ENCODE results near the gene SETD5. TPM values are rescaled to one million over a fixed set of nuclear protein-coding genes. Genes with fewer than 3 reads are reported as not detected.

The SETD5 gene
- total RNA-seq, 2 donors from 2014 or later, result 158 to 173 TPM

DNA sequence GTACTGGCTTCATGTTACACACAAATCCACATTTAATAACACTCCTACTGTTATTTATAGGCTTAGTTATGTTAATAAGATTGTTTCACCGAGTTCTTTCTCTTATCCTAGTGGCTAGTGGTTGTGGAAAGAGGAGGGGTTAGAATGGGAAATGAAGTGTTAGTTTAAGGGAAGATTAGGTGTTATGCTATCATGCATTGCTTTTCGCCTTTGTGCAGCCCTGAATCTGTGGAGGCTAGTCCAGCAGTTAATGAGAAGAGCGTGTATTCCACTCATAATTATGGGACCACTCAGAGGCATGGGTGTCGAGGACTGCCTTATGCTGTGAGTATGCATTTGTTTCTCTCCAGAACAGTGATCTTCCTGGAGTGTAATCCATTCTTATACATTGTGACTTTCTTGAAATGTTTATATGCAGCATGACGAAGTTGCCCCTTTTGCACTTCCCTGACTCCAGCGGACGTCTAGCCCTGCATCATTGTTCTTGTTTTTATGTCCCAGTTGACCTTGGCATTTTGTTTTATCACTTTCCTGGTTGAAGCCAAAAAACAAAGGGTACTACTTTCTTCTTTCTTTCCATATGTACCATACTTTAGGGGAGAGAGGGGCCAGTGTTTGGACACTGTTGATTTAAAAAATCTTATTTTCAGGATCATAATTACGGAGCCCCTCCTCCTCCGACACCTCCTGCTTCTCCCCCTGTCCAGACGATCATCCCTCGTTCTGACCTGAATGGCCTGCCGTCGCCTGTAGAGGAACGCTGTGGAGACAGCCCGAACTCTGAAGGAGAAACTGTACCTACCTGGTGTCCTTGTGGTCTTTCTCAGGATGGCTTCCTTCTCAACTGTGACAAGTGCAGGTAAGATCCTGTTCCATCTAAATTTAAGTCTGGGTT lies 36.5 kb downstream of the SETD5 start:
- no peak overlapping the region for H3K4me3 Mint-ChIP-seq
- no peaks in the 10 kb centered on the region for H3K27me3 Mint-ChIP-seq (ENCODE audit: low read depth)
- no peaks in the 10 kb centered on the region for H3K9me3 Mint-ChIP-seq
- H3K27ac Mint-ChIP-seq, result peak overlapping the region; percentile 1
- peaks cover 6% of the 10 kb centered on the region for H3K4me1 Mint-ChIP-seq (ENCODE audit: low read depth)
- H3K36me3 Mint-ChIP-seq (ENCODE audit: insufficient read depth in 2 of 2), result peaks cover 19 to 46% of the 10 kb centered on the region in 2 donors
- ATAC-seq (replicated peaks in 1 of 2) (no peak), DNase-seq (no peak)

- ATAC-seq (replicated peaks in 1 of 2) (no peak), DNase-seq (no peak)
- Mint-ChIP-seq H3K4me3 (no peak overlapping the region), H3K4me1 (ENCODE audit: low read depth) (peaks cover 6% of the 10 kb centered on the region), H3K27ac (peak overlapping the region; percentile 74), H3K9me3 (no peaks in the 10 kb centered on the region), H3K36me3 (ENCODE audit: insufficient read depth in 2 of 2) (peaks cover 19 to 42% of the 10 kb centered on the region in 2 donors), H3K27me3 (ENCODE audit: low read depth) (no peaks in the 10 kb centered on the region)
Observed at GRCh38 chr3:9435316-9435715, 37.9 kb downstream of the SETD5 start.

- Mint-ChIP-seq H3K4me3 (no peak overlapping the region), H3K27ac (no peak overlapping the region), H3K9me3 (no peaks in the 10 kb centered on the region), H3K27me3 (ENCODE audit: low read depth) (no peaks in the 10 kb centered on the region), H3K36me3 (ENCODE audit: insufficient read depth in 2 of 2) (peaks cover 28 to 49% of the 10 kb centered on the region in 2 donors), H3K4me1 (ENCODE audit: low read depth) (peaks cover 15% of the 10 kb centered on the region)
- ATAC-seq (replicated peaks in 1 of 2) (no peak), DNase-seq (no peak)
Observed at GRCh38 chr3:9439331-9439730, 41.9 kb downstream of the SETD5 start.

DNA sequence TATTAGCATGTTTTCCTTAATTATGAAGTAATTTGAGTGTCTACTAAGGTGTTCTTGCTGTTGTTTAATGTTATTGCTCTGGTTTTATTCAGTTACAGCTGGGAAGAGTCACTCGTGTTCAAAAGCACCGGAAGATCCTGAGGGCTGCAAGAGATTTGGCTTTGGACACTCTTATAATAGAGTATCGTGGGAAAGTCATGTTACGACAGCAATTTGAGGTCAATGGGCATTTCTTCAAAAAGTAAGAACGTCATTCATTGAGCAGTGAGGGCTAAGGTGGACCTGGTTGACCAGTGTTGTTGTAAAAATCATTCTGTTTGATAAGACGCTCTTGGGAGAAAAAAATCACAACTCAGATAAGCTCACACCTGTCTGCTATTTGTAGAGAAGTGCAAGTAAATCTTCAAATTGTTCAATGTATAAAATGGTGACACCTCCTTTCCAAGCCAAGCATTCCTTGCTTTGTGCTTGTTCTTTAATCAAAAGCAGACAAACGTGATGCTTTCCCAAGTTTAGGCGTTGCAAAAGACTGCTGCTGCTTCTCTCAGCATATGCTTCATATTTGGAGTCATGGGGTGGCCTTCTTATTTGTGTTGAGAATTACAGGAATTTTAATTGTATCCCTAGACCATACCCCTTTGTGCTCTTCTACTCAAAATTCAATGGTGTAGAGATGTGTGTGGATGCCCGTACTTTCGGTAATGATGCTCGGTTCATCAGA lies 44.2 kb downstream of the SETD5 start:
- Mint-ChIP-seq H3K27ac (peak overlapping the region; percentile 50), H3K4me3 (no peak overlapping the region), H3K4me1 (ENCODE audit: low read depth) (peaks cover 9% of the 10 kb centered on the region), H3K9me3 (no peaks in the 10 kb centered on the region), H3K27me3 (ENCODE audit: low read depth) (no peaks in the 10 kb centered on the region), H3K36me3 (ENCODE audit: insufficient read depth in 2 of 2) (peaks cover 17 to 48% of the 10 kb centered on the region in 2 donors)
- no peak for DNase-seq
- no peak for ATAC-seq (replicated peaks in 1 of 2)

- H3K9me3 Mint-ChIP-seq, result no peaks in the 10 kb centered on the region
- peaks cover 28% of the 10 kb centered on the region for H3K4me1 Mint-ChIP-seq (ENCODE audit: low read depth)
- ATAC-seq (replicated peaks in 1 of 2) (peak in 1 of 2 donors; percentile 42), DNase-seq (no peak)
- no peaks in the 10 kb centered on the region for H3K27me3 Mint-ChIP-seq (ENCODE audit: low read depth)
- peaks cover 19 to 38% of the 10 kb centered on the region in 2 donors for H3K36me3 Mint-ChIP-seq (ENCODE audit: insufficient read depth in 2 of 2)
- H3K27ac Mint-ChIP-seq, result peak overlapping the region; percentile 6
- no peak overlapping the region for H3K4me3 Mint-ChIP-seq
Observed at GRCh38 chr3:9448071-9448470, 50.7 kb downstream of the SETD5 start.

DNA sequence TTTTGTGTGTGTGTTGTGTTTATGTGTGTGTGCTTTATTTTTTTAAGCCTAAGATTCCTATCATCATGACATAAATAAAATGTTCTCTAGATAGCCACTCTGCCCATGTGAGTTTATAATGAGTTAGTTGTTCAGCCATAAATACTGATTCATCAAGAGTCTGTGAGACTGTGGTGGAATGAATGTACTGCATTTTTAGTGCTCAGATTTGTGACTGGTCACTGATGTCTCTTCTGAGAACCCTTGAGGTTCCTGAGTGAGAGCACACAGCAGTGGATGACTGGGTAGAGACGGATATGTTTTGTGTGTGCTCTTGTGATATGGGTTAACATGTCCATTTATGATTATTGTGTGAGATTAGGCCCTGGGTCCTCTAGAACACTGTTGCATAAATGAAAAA lies 51.2 kb downstream of the SETD5 start:
- no peaks in the 10 kb centered on the region for H3K27me3 Mint-ChIP-seq (ENCODE audit: low read depth)
- DNase-seq, result no peak
- H3K9me3 Mint-ChIP-seq, result no peaks in the 10 kb centered on the region
- H3K4me1 Mint-ChIP-seq (ENCODE audit: low read depth), result peaks cover 32% of the 10 kb centered on the region
- ATAC-seq (replicated peaks in 1 of 2), result peak; percentile 31 to 73
- no peak overlapping the region for H3K4me3 Mint-ChIP-seq
- H3K27ac Mint-ChIP-seq, result peak overlapping the region; percentile 6
- peaks cover 17 to 42% of the 10 kb centered on the region in 2 donors for H3K36me3 Mint-ChIP-seq (ENCODE audit: insufficient read depth in 2 of 2)

GRCh38 chr3:9450126-9450525 lies 52.7 kb downstream of the SETD5 start:
- no peak overlapping the region for H3K27ac Mint-ChIP-seq
- ATAC-seq (replicated peaks in 1 of 2), result no peak
- no peak overlapping the region for H3K4me3 Mint-ChIP-seq
- H3K4me1 Mint-ChIP-seq (ENCODE audit: low read depth), result peaks cover 32% of the 10 kb centered on the region
- no peaks in the 10 kb centered on the region for H3K9me3 Mint-ChIP-seq
- H3K27me3 Mint-ChIP-seq (ENCODE audit: low read depth), result no peaks in the 10 kb centered on the region
- H3K36me3 Mint-ChIP-seq (ENCODE audit: insufficient read depth in 2 of 2), result peaks cover 16 to 39% of the 10 kb centered on the region in 2 donors
- no peak for DNase-seq

DNA sequence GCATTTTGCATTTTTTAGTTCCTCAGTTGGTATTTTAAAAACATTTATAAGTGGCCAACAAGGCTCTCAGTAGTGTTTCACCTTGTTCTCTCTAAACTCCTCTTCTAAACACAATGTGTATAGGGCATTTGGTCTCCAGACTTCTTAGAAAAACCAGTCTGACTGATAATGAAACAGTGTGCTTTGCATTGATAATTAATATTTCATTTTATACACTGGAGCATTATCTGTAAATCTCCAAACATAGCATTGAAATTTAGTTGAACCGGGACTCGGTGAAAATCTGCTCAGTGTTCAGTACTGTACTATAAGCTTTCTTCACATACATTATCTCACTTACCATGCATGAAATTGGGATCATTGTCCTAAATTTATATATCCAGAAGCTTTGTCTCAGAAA lies 53.6 kb downstream of the SETD5 start:
- ATAC-seq (replicated peaks in 1 of 2), result peak in 1 of 2 donors; percentile 7
- Mint-ChIP-seq H3K27me3 (ENCODE audit: low read depth) (no peaks in the 10 kb centered on the region), H3K36me3 (ENCODE audit: insufficient read depth in 2 of 2) (peaks cover 16 to 35% of the 10 kb centered on the region in 2 donors), H3K4me3 (no peak overlapping the region), H3K9me3 (no peaks in the 10 kb centered on the region), H3K27ac (peak overlapping the region; percentile 33), H3K4me1 (ENCODE audit: low read depth) (peaks cover 32% of the 10 kb centered on the region)
- no peak for DNase-seq

GRCh38 chr3:9452417-9452816 lies 55.0 kb downstream of the SETD5 start:
- Mint-ChIP-seq H3K27me3 (ENCODE audit: low read depth) (no peaks in the 10 kb centered on the region), H3K36me3 (ENCODE audit: insufficient read depth in 2 of 2) (peaks cover 18 to 35% of the 10 kb centered on the region in 2 donors), H3K27ac (peak overlapping the region; percentile 98), H3K4me3 (peak overlapping the region; percentile 61 to 88), H3K4me1 (ENCODE audit: low read depth) (peaks cover 32% of the 10 kb centered on the region), H3K9me3 (no peaks in the 10 kb centered on the region)
- ATAC-seq (replicated peaks in 1 of 2) (peak in 1 of 2 donors; percentile 48), DNase-seq (no peak)

DNA sequence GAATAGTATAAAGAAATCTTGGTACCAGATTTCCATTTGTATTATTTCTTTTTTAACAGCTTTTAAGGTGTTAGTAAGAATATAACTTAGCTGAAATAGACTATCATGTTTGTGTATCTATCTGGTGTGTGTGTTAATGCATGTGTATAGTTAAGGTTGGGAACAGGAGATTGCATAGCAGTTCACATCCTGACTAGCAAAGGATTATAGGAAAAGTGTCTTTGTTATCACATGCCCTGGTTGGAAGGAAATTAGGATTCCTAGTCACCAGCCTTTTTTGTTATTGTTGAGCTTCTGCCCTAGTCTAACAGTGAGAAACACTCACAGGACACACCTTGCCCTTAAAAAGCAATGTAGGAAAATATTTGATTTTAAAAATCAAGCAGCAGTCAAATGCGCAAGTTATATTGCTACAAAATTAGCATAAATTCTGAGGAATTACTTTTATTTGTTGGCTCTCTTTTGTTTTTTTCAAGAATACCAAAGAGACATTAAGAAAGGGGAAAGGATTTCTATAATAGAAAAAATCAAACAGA lies 58.2 kb downstream of the SETD5 start:
- DNase-seq (no peak), ATAC-seq (replicated peaks in 1 of 2) (no peak)
- Mint-ChIP-seq H3K4me1 (ENCODE audit: low read depth) (peaks cover 26% of the 10 kb centered on the region), H3K9me3 (no peaks in the 10 kb centered on the region), H3K27ac (no peak overlapping the region), H3K27me3 (ENCODE audit: low read depth) (no peaks in the 10 kb centered on the region), H3K4me3 (no peak overlapping the region), H3K36me3 (ENCODE audit: insufficient read depth in 2 of 2) (peaks cover 10 to 26% of the 10 kb centered on the region in 2 donors)

- DNase-seq (no peak), ATAC-seq (replicated peaks in 1 of 2) (peak; percentile 50 to 57)
- Mint-ChIP-seq H3K27me3 (ENCODE audit: low read depth) (no peaks in the 10 kb centered on the region), H3K9me3 (no peaks in the 10 kb centered on the region), H3K27ac (peak overlapping the region; percentile 1), H3K36me3 (ENCODE audit: insufficient read depth in 2 of 2) (peaks cover 19 to 47% of the 10 kb centered on the region in 2 donors), H3K4me1 (ENCODE audit: low read depth) (peaks cover 20% of the 10 kb centered on the region), H3K4me3 (no peak overlapping the region)
Observed at GRCh38 chr3:9467451-9467850, 70.0 kb downstream of the SETD5 start.

DNA sequence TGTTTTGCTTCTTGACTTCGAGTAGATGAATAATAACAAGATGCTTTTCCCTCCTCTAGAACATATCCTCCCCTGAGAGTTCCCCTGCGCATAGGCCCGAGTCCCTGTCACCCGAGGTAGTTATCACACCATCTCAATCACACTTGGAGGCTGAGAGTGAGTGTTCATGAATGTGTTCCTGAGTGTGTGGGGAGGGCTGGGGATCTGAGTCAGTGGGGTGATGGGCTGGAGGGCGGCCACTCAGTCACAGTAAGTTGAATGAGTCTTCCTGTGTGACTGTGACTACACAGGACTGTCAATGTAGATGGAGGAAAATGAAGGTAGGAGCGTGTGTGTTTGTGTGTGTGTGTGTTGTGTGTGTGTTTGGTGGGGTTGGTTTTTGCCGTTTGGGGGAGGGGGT lies 71.0 kb downstream of the SETD5 start:
- peak; percentile 76 to 87 for ATAC-seq (replicated peaks in 1 of 2)
- Mint-ChIP-seq H3K36me3 (ENCODE audit: insufficient read depth in 2 of 2) (peaks cover 21 to 56% of the 10 kb centered on the region in 2 donors), H3K4me3 (no peak overlapping the region), H3K4me1 (ENCODE audit: low read depth) (peaks cover 20% of the 10 kb centered on the region), H3K9me3 (no peaks in the 10 kb centered on the region), H3K27ac (peak overlapping the region; percentile 64), H3K27me3 (ENCODE audit: low read depth) (no peaks in the 10 kb centered on the region)
- DNase-seq, result peak; percentile 16 to 39

- no peak overlapping the region for H3K27ac Mint-ChIP-seq
Observed at GRCh38 chr3:9469986-9470385, 72.6 kb downstream of the SETD5 start.

More at GRCh38 chr3:9469986-9470385, 72.6 kb downstream of the SETD5 start:
- Mint-ChIP-seq H3K27me3 (ENCODE audit: low read depth) (no peaks in the 10 kb centered on the region), H3K4me1 (ENCODE audit: low read depth) (peaks cover 20% of the 10 kb centered on the region), H3K36me3 (ENCODE audit: insufficient read depth in 2 of 2) (peaks cover 25 to 67% of the 10 kb centered on the region in 2 donors), H3K4me3 (no peak overlapping the region), H3K9me3 (no peaks in the 10 kb centered on the region)
- ATAC-seq (replicated peaks in 1 of 2) (no peak), DNase-seq (no peak)

Data from activated T-cell treated with anti-CD3 and anti-CD28 coated beads, Interleukin-2, amount 50 U/mL, for 72 hours (primary cell).